PFSK-1 (cell line): ENCODE measurements around the gene ABLIM2.

Experiments used
- FOXP2 ChIP-seq: optimal IDR thresholded peaks from 2 replicates; pipeline ENCODE3; 2011; ENCODE audit warnings: borderline replicate concordance, control low read depth, inconsistent platforms; ENCODE audit not compliant: insufficient read depth; ENCODE audit errors: extremely low read length, extremely low read depth
- POLR2AphosphoS5 ChIP-seq: IDR thresholded peaks from 2 replicates; pipeline ENCODE4 v1.6.1; 2012; ENCODE audit warnings: low read depth, mild to moderate bottlenecking, control low read depth, low read length, moderate library complexity
- REST ChIP-seq, 2 experiments: IDR thresholded peaks; 2 replicates each; pipeline versions ENCODE4 v1.6.1 to v1.8.0; 2011 to 2012; ENCODE audit warnings: low read depth in 2 of 2, low read length in 2 of 2, control low read depth in 1 of 2, inconsistent platforms in 1 of 2, mild to moderate bottlenecking in 1 of 2, moderate library complexity in 1 of 2; ENCODE audit not compliant: insufficient read depth in 1 of 2
- SIN3A ChIP-seq: IDR thresholded peaks from 2 replicates; pipeline ENCODE4 v1.6.1; 2012; ENCODE audit warnings: mild to moderate bottlenecking, low read length, moderate library complexity, borderline replicate concordance; ENCODE audit not compliant: insufficient read depth
- TAF1 ChIP-seq: IDR thresholded peaks from 2 replicates; pipeline ENCODE4 v1.6.1; 2012; ENCODE audit warnings: low read length, control low read depth, borderline replicate concordance; ENCODE audit not compliant: insufficient read depth

Gene ABLIM2

GRCh38 chr4:8110071-8110986 lies 48.3 kb downstream of the ABLIM2 start:
- TF ChIP-seq SIN3A: no peak

- TF ChIP-seq POLR2AphosphoS5 (no peak), REST (IDR thresholded peaks at IDR 0.05; ENCODE audit: insufficient read depth in 1 of 2, low read depth in 2 of 2, low read length in 2 of 2) (no peak), TAF1 (no peak)
Observed at GRCh38 chr4:8109406-8110065, 49.1 kb downstream of the ABLIM2 start.

- TF ChIP-seq REST (IDR thresholded peaks at IDR 0.05; ENCODE audit: insufficient read depth in 1 of 2, low read depth in 2 of 2, low read length in 2 of 2): no peak
- TF ChIP-seq POLR2AphosphoS5: no peak
- no peak for TF ChIP-seq TAF1
- TF ChIP-seq FOXP2: no peak
- TF ChIP-seq SIN3A: no peak
Observed at GRCh38 chr4:8108991-8109390, 49.6 kb downstream of the ABLIM2 start.

GRCh38 chr4:8108261-8108660 lies 50.4 kb downstream of the ABLIM2 start:
- no peak for TF ChIP-seq TAF1
- TF ChIP-seq SIN3A: no peak
- TF ChIP-seq REST (IDR thresholded peaks at IDR 0.05; ENCODE audit: insufficient read depth in 1 of 2, low read depth in 2 of 2, low read length in 2 of 2): no peak
- TF ChIP-seq POLR2AphosphoS5: no peak

GRCh38 chr4:8107146-8107657 lies 51.4 kb downstream of the ABLIM2 start:
- TF ChIP-seq FOXP2 (no peak), SIN3A (no peak), POLR2AphosphoS5 (no peak), REST (IDR thresholded peaks at IDR 0.05; ENCODE audit: insufficient read depth in 1 of 2, low read depth in 2 of 2, low read length in 2 of 2) (no peak), TAF1 (no peak)
